Sigmoid colon (tissue), 4 donors: ENCODE measurements around the gene LIMK1.

ENCODE experiments used
- POLR2A ChIP-seq, 2 donors: fragments of 450-650 bp; IDR thresholded peaks; one replicate each; pipeline ENCODE4 v1.6.1; 2016; ENCODE audit warnings: antibody characterized with exemption in 2 of 2, mild to moderate bottlenecking in 2 of 2, moderate library complexity in 2 of 2
- POLR2AphosphoS5 ChIP-seq, 4 donors: sonication (generic); formaldehyde crosslinking; IDR thresholded peaks; one replicate each; pipeline ENCODE4 v1.6.1; 2017; ENCODE audit warnings: antibody characterized with exemption in 4 of 4
- TF ChIP-seq, protein P1 (sequence below), 4 experiments: fragments of 450-650 bp in 3 of 4; fragments of 200-600 bp in 1 of 4; IDR thresholded peaks; one replicate each; pipeline ENCODE4 v1.5.1; 2016 to 2019; ENCODE audit warnings: antibody characterized with exemption in 4 of 4, mild to moderate bottlenecking in 3 of 4, moderate library complexity in 2 of 4

DNA sequence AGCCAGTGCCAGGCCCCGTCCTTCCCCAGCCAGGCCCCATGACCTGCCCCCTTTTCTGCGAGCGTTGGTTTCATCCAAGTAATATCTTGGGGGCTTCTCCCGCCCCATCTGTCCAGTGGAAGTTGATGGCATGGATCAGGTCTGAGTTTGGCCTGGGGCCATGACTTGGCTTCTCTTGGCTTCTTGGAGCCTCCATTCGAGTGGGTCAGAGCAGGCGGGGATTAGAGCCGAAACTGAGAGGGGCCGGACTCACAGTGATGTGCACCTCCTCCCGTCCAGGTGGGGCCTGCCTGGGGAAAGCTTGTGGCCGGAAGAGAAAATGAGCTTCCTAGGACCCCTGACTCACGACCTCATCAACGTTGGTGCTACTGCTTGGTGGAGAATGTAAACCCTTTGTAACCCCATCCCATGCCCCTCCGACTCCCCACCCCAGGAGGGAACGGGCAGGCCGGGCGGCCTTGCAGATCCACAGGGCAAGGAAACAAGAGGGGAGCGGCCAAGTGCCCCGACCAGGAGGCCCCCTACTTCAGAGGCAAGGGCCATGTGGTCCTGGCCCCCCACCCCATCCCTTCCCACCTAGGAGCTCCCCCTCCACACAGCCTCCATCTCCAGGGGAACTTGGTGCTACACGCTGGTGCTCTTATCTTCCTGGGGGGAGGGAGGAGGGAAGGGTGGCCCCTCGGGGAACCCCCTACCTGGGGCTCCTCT is 15.1 kb upstream of the LIMK1 start:
- TF ChIP-seq POLR2A (IDR thresholded peaks at IDR 0.05) (no peak), POLR2AphosphoS5 (IDR thresholded peaks at IDR 0.05) (no peak)
- TF ChIP-seq, protein P1, sequence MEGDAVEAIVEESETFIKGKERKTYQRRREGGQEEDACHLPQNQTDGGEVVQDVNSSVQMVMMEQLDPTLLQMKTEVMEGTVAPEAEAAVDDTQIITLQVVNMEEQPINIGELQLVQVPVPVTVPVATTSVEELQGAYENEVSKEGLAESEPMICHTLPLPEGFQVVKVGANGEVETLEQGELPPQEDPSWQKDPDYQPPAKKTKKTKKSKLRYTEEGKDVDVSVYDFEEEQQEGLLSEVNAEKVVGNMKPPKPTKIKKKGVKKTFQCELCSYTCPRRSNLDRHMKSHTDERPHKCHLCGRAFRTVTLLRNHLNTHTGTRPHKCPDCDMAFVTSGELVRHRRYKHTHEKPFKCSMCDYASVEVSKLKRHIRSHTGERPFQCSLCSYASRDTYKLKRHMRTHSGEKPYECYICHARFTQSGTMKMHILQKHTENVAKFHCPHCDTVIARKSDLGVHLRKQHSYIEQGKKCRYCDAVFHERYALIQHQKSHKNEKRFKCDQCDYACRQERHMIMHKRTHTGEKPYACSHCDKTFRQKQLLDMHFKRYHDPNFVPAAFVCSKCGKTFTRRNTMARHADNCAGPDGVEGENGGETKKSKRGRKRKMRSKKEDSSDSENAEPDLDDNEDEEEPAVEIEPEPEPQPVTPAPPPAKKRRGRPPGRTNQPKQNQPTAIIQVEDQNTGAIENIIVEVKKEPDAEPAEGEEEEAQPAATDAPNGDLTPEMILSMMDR (IDR thresholded peaks at IDR 0.05), result no peak
